WI38 (cell line): ENCODE measurements around the gene TEKTIP1.

Source experiments
- H3K4me3 ChIP-seq: 2 replicates; pipeline ENCODE4 v1.5.1; 2011; ENCODE audit warnings: low read depth, mild to moderate bottlenecking, control low read depth, low read length
- TF ChIP-seq, protein P1 (sequence below): IDR thresholded peaks from 2 replicates; pipeline ENCODE4 v1.5.1; 2012; ENCODE audit warnings: low read depth, mild to moderate bottlenecking, control low read depth, low read length

The TEKTIP1 gene

DNA sequence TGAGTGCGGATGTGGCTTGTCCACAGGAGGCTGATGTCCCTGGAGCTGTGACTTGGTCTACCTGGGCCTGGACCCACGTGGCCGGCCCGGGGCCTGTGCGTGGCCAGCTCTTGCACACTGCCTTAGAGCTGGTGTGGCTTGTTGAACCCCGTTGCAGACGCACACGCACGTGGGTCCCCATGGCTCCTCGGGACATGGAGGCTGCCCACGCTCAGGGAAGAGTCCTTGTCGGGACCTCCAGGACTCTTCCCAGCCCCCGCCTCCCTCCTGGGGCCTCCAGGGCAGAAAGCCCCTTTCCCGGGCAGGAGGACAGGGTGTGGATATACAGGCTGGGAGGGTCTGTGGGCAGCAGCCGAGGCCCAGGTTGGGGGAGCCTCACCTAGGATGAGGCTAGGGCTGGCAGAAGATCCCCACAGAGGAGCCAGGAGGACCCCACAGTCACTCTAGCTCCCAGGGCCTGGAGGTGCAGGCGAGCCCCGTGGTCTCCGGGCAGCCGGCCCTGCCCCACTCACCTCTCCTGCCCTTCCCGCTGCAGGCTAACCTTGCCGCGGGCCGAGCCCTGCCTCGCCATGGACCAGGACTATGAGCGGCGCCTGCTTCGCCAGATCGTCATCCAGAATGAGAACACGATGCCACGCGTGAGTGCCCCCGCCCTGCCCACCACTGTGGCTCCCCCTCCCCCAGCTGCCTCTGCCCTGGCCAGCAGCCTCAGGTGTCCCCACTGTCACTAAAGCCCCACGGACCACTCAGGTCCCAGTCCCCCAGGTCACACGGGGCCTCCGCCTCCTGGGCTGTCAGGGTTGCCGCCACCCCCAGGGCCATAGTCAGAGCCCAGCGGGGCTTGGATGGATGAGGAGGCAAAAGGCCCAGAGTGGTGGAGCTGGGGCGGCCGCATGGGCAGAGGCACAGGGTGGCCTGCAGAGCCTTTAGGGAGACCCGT lies 16.3 kb upstream of the TEKTIP1 start:
- TF ChIP-seq, protein P1, sequence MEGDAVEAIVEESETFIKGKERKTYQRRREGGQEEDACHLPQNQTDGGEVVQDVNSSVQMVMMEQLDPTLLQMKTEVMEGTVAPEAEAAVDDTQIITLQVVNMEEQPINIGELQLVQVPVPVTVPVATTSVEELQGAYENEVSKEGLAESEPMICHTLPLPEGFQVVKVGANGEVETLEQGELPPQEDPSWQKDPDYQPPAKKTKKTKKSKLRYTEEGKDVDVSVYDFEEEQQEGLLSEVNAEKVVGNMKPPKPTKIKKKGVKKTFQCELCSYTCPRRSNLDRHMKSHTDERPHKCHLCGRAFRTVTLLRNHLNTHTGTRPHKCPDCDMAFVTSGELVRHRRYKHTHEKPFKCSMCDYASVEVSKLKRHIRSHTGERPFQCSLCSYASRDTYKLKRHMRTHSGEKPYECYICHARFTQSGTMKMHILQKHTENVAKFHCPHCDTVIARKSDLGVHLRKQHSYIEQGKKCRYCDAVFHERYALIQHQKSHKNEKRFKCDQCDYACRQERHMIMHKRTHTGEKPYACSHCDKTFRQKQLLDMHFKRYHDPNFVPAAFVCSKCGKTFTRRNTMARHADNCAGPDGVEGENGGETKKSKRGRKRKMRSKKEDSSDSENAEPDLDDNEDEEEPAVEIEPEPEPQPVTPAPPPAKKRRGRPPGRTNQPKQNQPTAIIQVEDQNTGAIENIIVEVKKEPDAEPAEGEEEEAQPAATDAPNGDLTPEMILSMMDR = no peak
- no peak overlapping the region for H3K4me3 ChIP-seq

GRCh38 chr19:3523361-3524077 lies 15.5 kb upstream of the TEKTIP1 start:
- TF ChIP-seq, protein P1 = no peak

DNA sequence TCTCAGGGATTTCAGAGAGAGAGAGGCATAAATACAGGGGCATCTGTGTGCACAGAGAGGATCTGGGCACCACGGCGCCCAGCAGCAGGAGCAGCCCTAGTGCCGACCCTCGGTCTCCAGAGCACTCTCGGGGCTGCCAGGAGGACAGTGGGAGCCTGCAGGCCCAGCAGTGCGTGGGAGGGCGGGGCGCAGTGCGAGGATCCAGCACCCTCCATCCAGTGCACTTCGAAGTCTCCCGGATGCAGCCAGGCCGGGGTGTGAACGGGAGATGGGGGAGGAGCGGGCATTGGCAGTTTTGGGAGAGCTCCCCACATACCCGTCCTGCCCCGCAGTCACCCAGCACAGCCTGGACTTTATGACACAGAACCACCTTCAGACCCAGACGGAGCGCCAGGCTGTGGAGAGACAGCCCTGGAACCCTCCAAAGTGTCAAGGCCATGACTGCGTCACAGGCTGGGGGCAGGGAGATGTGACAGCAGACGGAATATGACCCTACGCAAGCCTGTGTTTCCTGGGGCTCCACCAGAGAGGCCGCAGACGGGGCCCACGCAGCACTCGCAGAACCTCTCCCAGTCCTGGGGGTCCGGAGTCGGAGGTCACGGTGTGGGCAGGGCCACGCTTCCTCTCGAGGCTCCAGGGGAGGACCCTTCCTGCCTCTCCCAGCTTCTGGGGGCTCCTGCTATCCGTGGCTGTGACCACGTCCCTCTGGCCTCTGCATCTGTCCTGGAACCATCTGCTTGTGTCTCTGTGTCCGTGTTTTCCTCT lies 14.7 kb upstream of the TEKTIP1 start:
- TF ChIP-seq, protein P1 = no peak
- H3K4me3 ChIP-seq = no peak overlapping the region

More at GRCh38 chr19:3523361-3524077, 15.5 kb upstream of the TEKTIP1 start:
- H3K4me3 ChIP-seq = no peak overlapping the region

- H3K4me3 ChIP-seq = no peak overlapping the region
- TF ChIP-seq, protein P1 = no peak
Measured at GRCh38 chr19:3524904-3525451, 14.0 kb upstream of the TEKTIP1 start.

- TF ChIP-seq, protein P1 = no peak
- H3K4me3 ChIP-seq = no peak overlapping the region
Measured at GRCh38 chr19:3526507-3527237, 12.3 kb upstream of the TEKTIP1 start.

- no peak overlapping the region for H3K4me3 ChIP-seq
- TF ChIP-seq, protein P1 = no peak
Measured at GRCh38 chr19:3527238-3527910, 11.6 kb upstream of the TEKTIP1 start.
